ENCODE results near the gene GBP4.

The GBP4 gene

GRCh38 chr1:89147678-89148658 is 50.8 kb downstream of the GBP4 start:
- TF ChIP-seq CTCF (IDR thresholded peaks at IDR 0.05; ENCODE audit: low read depth, low read length) (no peak), EZH2phosphoT487 (IDR thresholded peaks at IDR 0.05; ENCODE audit: low read depth) (no peak)
- no peaks in the 10 kb centered on the region for H3K79me2 ChIP-seq (ENCODE audit: low read length)
- no peaks in the 10 kb centered on the region for H3K9me3 ChIP-seq (ENCODE audit: insufficient read depth, low read length)
- H3K27me3 ChIP-seq (ENCODE audit: low read depth, low read length), result no peaks in the 10 kb centered on the region
- no peak overlapping the region for H3K27ac ChIP-seq (ENCODE audit: low read length)
- H4K20me1 ChIP-seq (ENCODE audit: insufficient read depth, low read length), result no peaks in the 10 kb centered on the region
- peaks cover 24% of the 10 kb centered on the region for H3K4me1 ChIP-seq (ENCODE audit: low read length)
- H3K4me2 ChIP-seq (ENCODE audit: low read length), result no peak overlapping the region
- no peak overlapping the region for H3K4me3 ChIP-seq (ENCODE audit: low read length)
- no peak overlapping the region for H2AFZ ChIP-seq (ENCODE audit: low read depth, low read length)
- H3K9ac ChIP-seq (ENCODE audit: low read length), result no peak overlapping the region
- H3K36me3 ChIP-seq (replicated peaks; ENCODE audit: low read depth, low read length), result no peaks in the 10 kb centered on the region

DNA sequence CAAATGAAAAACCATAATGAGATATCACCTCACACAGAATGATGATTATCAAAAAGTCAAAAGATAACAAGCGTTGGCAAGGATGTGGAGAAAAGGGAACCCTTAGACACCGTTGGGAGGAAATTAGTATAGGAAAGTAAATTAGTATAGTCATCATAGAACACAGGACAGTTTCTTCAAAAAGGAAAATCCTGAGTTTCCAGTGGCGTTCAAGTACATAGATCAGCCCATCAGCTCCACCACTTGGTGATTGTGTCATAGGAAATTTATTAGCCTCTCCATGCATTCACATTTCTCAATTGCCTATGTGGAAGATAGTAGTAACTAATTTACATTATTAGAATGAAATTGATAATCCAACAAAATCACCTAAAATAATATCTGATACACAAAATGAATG is 52.0 kb downstream of the GBP4 start:
- no peak for TF ChIP-seq EZH2phosphoT487 (IDR thresholded peaks at IDR 0.05; ENCODE audit: low read depth)
- TF ChIP-seq CTCF (IDR thresholded peaks at IDR 0.05; ENCODE audit: low read depth, low read length), result no peak
- H3K27ac ChIP-seq (ENCODE audit: low read length), result no peak overlapping the region
- no peaks in the 10 kb centered on the region for H3K36me3 ChIP-seq (replicated peaks; ENCODE audit: low read depth, low read length)
- peaks cover 24% of the 10 kb centered on the region for H3K4me1 ChIP-seq (ENCODE audit: low read length)
- H3K9me3 ChIP-seq (ENCODE audit: insufficient read depth, low read length), result no peaks in the 10 kb centered on the region
- no peak overlapping the region for H3K4me2 ChIP-seq (ENCODE audit: low read length)
- no peak overlapping the region for H2AFZ ChIP-seq (ENCODE audit: low read depth, low read length)
- no peaks in the 10 kb centered on the region for H4K20me1 ChIP-seq (ENCODE audit: insufficient read depth, low read length)
- no peaks in the 10 kb centered on the region for H3K27me3 ChIP-seq (ENCODE audit: low read depth, low read length)
- no peak overlapping the region for H3K4me3 ChIP-seq (ENCODE audit: low read length)
- no peaks in the 10 kb centered on the region for H3K79me2 ChIP-seq (ENCODE audit: low read length)
- H3K9ac ChIP-seq (ENCODE audit: low read length), result no peak overlapping the region

- Histone ChIP-seq H3K9me3 (ENCODE audit: insufficient read depth, low read length) (no peaks in the 10 kb centered on the region), H3K27me3 (ENCODE audit: low read depth, low read length) (no peaks in the 10 kb centered on the region), H4K20me1 (ENCODE audit: insufficient read depth, low read length) (no peaks in the 10 kb centered on the region), H3K4me3 (ENCODE audit: low read length) (no peak overlapping the region), H3K4me2 (ENCODE audit: low read length) (no peak overlapping the region), H3K79me2 (ENCODE audit: low read length) (no peaks in the 10 kb centered on the region), H3K36me3 (replicated peaks; ENCODE audit: low read depth, low read length) (no peaks in the 10 kb centered on the region), H2AFZ (ENCODE audit: low read depth, low read length) (no peak overlapping the region), H3K4me1 (ENCODE audit: low read length) (peaks cover 15% of the 10 kb centered on the region), H3K27ac (ENCODE audit: low read length) (no peak overlapping the region), H3K9ac (ENCODE audit: low read length) (no peak overlapping the region)
- no peak for TF ChIP-seq CTCF (IDR thresholded peaks at IDR 0.05; ENCODE audit: low read depth, low read length)
- TF ChIP-seq EZH2phosphoT487 (IDR thresholded peaks at IDR 0.05; ENCODE audit: low read depth), result no peak
Measured at GRCh38 chr1:89143484-89143883, 55.3 kb downstream of the GBP4 start.

DNA sequence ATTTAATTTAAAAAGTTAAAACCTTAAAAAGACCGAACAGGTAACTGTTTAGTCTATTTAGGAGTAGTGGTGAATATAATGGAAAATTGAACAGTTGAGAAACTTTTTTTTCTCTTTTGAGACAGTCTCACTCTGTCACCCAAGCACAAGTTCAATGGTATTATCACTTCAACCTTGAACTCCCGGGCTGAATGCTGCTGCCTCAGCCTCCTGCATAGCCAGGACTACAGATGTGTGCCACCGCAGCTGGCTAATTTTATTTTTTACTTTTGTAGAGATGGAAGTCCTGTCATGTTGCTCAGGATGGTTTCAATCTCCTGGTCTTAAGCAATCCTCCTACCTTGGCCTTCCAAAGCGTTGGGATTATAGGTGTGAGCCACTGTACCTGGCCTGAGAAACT is 56.6 kb downstream of the GBP4 start:
- Histone ChIP-seq H3K79me2 (ENCODE audit: low read length) (no peaks in the 10 kb centered on the region), H4K20me1 (ENCODE audit: insufficient read depth, low read length) (no peaks in the 10 kb centered on the region), H3K36me3 (replicated peaks; ENCODE audit: low read depth, low read length) (no peaks in the 10 kb centered on the region), H3K4me2 (ENCODE audit: low read length) (no peak overlapping the region), H3K27me3 (ENCODE audit: low read depth, low read length) (no peaks in the 10 kb centered on the region), H3K27ac (ENCODE audit: low read length) (no peak overlapping the region), H3K9ac (ENCODE audit: low read length) (no peak overlapping the region), H2AFZ (ENCODE audit: low read depth, low read length) (no peak overlapping the region), H3K9me3 (ENCODE audit: insufficient read depth, low read length) (no peaks in the 10 kb centered on the region), H3K4me1 (ENCODE audit: low read length) (peaks cover 15% of the 10 kb centered on the region), H3K4me3 (ENCODE audit: low read length) (no peak overlapping the region)
- TF ChIP-seq EZH2phosphoT487 (IDR thresholded peaks at IDR 0.05; ENCODE audit: low read depth), result no peak
- TF ChIP-seq CTCF (IDR thresholded peaks at IDR 0.05; ENCODE audit: low read depth, low read length), result no peak

Data from OCI-LY3 (cell line).